Thoracic aorta (tissue), 2 donors: Measurements from ENCODE around the gene CKB. TPM values are rescaled to one million over a fixed set of nuclear protein-coding genes. Genes with fewer than 3 reads are reported as not detected.

Experiments
- ATAC-seq: fragments of 150-250 bp; one replicate; pipeline ENCODE4 v1.8.0; 2017; ENCODE audit warnings: low read depth; ENCODE audit not compliant: insufficient number of reproducible peaks, low FRiP score
- DNase-seq: peaks from one replicate; pipeline ENCODE4 v3.0.0-alpha.2; 2020; ENCODE audit warnings: low spot score
- H3K27ac ChIP-seq, 2 donors: fragments of 200-600 bp; sonication (generic); 1 replicate in 1 of 2; 2 replicates in 1 of 2; pipeline ENCODE4 v1.5.1; 2016; ENCODE audit warnings: mild to moderate bottlenecking in 2 of 2, moderate library complexity in 2 of 2
- H3K27me3 ChIP-seq: fragments of 200-600 bp; sonication (generic); replicated peaks from 2 replicates; pipeline ENCODE4 v1.6.0; 2016; ENCODE audit warnings: mild to moderate bottlenecking; ENCODE audit not compliant: insufficient read depth
- H3K36me3 ChIP-seq: fragments of 200-600 bp; sonication (generic); one replicate; pipeline ENCODE4 v1.5.1; 2016
- H3K4me1 ChIP-seq, 2 donors: fragments of 200-600 bp; sonication (generic); 1 replicate in 1 of 2; 2 replicates in 1 of 2; pipeline versions ENCODE4 v1.5.1 to v1.6.0; 2016; ENCODE audit warnings: low read depth in 2 of 2, mild to moderate bottlenecking in 1 of 2; ENCODE audit not compliant: control insufficient read depth in 1 of 2
- H3K4me3 ChIP-seq: fragments of 200-600 bp; sonication (generic); 2 replicates; pipeline ENCODE4 v1.5.1; 2016; ENCODE audit warnings: mild to moderate bottlenecking
- H3K9me3 ChIP-seq: fragments of 200-600 bp; sonication (generic); 2 replicates; pipeline ENCODE4 v1.5.1; 2016
- total RNA-seq, 2 donors: library from RNA; depleted of rRNA; stranded (reverse); fragments of >200 nt; gene quantifications; one replicate each; pipeline versions ENCODE4 v1.1.0 to v1.2.3, GENCODE V29; 2016
- TF ChIP-seq, protein P1 (sequence below): fragments of 200-600 bp; sonication (generic); IDR thresholded peaks from one replicate; pipeline ENCODE4 v1.5.1; 2019; ENCODE audit warnings: antibody characterized with exemption

The CKB gene
- total RNA-seq, 2 donors from 2014 or later, result 109 to 159 TPM

DNA sequence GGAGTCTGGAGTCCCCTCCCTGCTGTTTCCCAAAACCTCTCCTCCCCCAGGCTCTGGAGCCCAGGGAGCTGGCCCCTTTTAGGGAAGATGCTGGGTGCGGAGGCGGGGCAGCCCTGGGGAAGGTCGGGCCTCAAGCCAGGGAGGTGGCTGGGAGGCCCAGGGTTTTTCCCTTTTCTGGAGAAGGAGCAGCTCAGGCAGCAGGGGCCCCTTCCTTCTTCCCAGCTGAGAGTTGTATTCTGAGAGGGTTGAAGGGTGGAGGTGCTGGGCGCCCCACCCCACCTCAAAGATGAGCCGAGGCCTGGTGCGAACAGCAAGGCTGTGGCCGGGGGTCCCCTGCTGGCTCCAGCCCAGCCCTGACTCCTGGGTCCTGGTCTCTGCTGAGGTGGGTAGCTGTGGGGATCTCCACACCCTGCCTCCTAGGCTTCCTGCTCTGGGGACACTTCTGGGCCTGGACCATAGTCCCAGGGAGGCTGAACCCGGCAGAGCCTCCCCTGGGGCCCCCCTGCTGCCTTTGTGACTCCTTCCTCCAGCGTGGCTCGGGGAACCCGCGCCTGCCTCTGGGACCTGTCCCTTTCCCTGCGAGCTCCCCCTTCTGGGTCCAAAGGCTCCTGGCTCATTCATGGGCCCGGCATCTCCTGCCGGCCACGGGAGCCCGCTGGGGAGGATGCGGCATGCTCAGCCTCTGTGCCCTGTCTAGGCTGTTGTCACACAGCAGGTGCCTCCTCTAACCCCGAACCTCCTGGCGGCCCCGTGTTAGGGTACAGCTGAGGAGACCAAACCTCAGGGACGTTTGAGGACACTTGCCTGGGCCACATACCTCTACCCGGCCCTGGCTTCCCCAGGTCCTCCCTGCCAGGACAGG, 10.7 kb upstream of the CKB start:
- Histone ChIP-seq H3K4me1 (peaks cover 21 to 52% of the 10 kb centered on the region in 2 donors), H3K27me3 (no peaks in the 10 kb centered on the region), H3K36me3 (peaks cover 3% of the 10 kb centered on the region), H3K9me3 (no peaks in the 10 kb centered on the region), H3K27ac (peak overlapping the region; percentile 65 to 73), H3K4me3 (peak overlapping the region; percentile 35)
- TF ChIP-seq, protein P1, sequence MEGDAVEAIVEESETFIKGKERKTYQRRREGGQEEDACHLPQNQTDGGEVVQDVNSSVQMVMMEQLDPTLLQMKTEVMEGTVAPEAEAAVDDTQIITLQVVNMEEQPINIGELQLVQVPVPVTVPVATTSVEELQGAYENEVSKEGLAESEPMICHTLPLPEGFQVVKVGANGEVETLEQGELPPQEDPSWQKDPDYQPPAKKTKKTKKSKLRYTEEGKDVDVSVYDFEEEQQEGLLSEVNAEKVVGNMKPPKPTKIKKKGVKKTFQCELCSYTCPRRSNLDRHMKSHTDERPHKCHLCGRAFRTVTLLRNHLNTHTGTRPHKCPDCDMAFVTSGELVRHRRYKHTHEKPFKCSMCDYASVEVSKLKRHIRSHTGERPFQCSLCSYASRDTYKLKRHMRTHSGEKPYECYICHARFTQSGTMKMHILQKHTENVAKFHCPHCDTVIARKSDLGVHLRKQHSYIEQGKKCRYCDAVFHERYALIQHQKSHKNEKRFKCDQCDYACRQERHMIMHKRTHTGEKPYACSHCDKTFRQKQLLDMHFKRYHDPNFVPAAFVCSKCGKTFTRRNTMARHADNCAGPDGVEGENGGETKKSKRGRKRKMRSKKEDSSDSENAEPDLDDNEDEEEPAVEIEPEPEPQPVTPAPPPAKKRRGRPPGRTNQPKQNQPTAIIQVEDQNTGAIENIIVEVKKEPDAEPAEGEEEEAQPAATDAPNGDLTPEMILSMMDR, result no peak
- ATAC-seq, result no peak
- no peak for DNase-seq

DNA sequence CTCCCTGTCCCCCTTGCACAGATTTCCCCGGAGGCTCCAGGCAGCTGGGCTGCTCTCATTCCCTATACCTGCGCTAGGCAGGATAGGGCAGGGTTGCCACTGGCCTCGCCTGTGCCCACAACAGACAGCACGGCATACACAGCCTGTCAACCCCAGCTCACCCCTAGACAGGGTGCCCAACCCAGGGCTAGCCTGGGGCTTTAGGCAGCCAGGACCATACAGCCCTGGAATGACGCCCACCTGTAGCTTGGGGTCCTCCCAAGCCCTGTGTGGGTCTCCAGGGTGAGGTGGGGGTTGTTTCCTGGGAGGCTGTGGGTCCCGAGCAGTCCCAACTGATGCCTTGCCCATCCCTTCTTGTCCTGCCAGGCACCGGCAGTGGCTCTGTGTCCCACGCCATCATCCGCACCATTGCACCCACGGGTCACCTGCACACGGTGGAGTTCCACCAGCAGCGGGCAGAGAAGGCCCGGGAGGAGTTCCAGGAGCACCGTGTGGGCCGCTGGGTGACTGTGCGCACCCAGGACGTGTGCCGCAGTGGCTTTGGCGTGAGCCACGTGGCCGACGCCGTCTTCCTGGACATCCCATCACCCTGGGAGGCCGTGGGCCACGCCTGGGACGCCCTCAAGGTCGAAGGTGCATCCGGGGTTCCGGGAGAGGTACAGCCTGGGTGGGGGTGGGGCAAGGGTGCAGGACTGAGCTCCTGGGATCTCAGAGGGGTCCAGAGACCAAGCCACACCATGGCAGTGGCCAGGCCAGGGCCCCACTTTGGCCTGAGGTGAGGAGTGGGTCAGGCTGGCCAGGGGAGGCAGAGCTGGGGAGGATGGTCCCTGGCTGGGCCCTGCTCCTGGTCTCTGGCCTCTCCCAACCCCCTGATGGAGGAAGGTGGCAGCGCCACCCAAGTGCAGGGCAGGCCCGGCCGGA, 9.8 kb upstream of the CKB start:
- Histone ChIP-seq H3K4me3 (no peak overlapping the region), H3K27ac (peak overlapping the region; percentile 65 to 73), H3K36me3 (peaks cover 3% of the 10 kb centered on the region), H3K4me1 (peaks cover 21 to 56% of the 10 kb centered on the region in 2 donors), H3K9me3 (no peaks in the 10 kb centered on the region), H3K27me3 (no peaks in the 10 kb centered on the region)
- TF ChIP-seq, protein P1, result no peak
- DNase-seq, result no peak
- no peak for ATAC-seq

DNA sequence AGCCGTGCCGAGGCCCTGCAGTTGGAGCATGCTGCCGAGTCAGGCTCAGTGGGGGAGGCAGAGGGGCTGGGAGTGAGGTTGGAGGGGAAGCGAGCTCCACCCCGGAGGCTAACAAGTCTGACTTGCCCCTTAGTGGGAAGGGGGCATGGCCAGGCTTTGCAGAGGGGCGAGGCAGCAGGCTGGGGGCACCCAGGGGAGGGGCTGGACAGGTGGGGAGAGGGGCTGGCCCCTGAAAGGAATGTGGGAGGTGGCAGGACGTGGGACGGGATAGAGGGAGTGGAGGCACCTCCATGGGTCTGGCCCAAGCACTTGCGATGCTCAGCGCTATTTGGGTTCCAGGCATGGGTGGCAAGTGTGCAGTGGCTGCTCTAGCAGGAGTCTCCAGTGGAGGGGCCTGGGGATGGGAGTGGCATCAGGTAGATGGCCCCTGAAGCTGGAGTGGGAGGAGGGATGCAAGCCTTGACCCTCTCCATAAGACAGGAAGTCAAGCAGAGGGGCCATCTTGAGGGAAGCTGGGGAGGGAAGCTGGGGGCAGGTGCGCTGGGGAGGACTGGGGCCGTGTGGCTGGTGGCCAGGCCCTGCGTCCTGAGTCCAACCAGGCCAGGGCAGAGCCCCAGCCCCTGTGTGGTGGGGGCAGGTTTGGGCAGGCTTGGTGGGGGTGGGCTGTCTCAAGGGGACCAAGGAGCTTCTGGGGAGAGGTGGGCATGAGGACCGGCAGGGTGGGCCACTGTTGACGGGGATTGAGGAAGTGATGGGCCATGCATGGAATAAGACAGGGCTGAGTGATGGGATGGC, 9.0 kb upstream of the CKB start:
- ATAC-seq, result no peak
- H3K4me3 ChIP-seq, result no peak overlapping the region
- no peak overlapping the region for H3K27ac ChIP-seq
- DNase-seq, result no peak
- H3K9me3 ChIP-seq, result no peaks in the 10 kb centered on the region
- H3K4me1 ChIP-seq, result peaks cover 21 to 56% of the 10 kb centered on the region in 2 donors
- no peaks in the 10 kb centered on the region for H3K27me3 ChIP-seq
- TF ChIP-seq, protein P1, result no peak
- peaks cover 3% of the 10 kb centered on the region for H3K36me3 ChIP-seq

DNA sequence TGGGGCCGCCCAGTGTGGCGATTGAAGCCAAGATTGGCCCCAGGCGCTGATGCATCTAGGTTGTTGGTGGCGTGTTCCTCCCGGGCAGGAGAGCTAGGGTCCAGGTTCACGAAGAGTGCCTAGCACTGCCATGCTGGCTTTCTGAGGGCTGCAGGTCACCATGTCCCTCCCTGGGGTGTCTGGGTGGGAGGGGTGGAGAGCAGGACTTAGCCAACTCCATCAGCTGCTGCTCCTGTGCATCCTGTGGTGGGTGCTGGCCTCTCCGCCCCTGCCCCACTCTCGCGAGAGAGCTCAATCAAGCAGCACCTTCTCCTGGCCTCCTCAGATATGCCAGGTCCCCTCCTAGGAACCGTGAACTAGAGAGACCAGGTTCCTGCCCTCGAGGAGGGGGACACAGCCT, 8.2 kb upstream of the CKB start:
- Histone ChIP-seq H3K27me3 (no peaks in the 10 kb centered on the region), H3K4me1 (peaks cover 21 to 56% of the 10 kb centered on the region in 2 donors), H3K36me3 (peaks cover 3% of the 10 kb centered on the region), H3K4me3 (no peak overlapping the region), H3K27ac (no peak overlapping the region), H3K9me3 (no peaks in the 10 kb centered on the region)
- TF ChIP-seq, protein P1, result no peak
- DNase-seq (no peak), ATAC-seq (no peak)
